ENCODE measurements around the gene NFILZ. TPM values are rescaled to one million over a fixed set of nuclear protein-coding genes. Genes with fewer than 3 reads are reported as not detected.

Gene NFILZ
- total and polyA plus RNA-seq, 9 donors = not detected

DNA sequence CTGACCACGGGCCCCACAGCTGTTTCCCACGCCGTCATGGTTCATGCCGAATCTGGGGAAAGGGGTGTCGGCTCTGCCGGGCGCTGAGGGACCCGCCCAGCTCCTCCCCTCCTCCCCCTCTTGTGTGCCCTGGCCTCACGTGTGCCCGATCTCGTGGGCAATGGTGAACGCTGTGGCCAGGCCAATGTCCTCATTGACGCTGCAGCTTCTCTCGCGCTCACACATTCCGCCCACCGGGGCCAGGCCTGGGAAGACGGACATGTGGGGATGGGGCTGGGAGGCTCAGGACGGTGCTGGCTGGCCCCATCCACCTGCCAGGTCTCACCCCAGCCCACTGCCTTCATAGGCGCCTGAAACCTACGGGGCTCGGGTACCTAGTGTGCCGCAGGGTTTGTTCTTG, 34.3 kb upstream of the NFILZ start:
- Histone ChIP-seq H3K27ac (ENCODE audit: low read length) (no peak overlapping the region), H3K4me3 (ENCODE audit: low read length) (no peak overlapping the region), H3K36me3 (ENCODE audit: control insufficient read depth, insufficient read depth, low read length) (peaks cover 24% of the 10 kb centered on the region), H3K27me3 (ENCODE audit: control insufficient read depth, insufficient read depth, low read length) (peaks cover 8% of the 10 kb centered on the region), H3K9me3 (replicated peaks; ENCODE audit: control insufficient read depth, low read depth, low read length) (peaks cover 7% of the 10 kb centered on the region), H3K4me1 (ENCODE audit: control insufficient read depth, insufficient read depth, low read length) (peaks cover 15% of the 10 kb centered on the region)
- 81% methylated on average over 12 of the region's 23 CpGs for WGBS (ENCODE audit: insufficient coverage)
- DNase-seq = no peak

DNA sequence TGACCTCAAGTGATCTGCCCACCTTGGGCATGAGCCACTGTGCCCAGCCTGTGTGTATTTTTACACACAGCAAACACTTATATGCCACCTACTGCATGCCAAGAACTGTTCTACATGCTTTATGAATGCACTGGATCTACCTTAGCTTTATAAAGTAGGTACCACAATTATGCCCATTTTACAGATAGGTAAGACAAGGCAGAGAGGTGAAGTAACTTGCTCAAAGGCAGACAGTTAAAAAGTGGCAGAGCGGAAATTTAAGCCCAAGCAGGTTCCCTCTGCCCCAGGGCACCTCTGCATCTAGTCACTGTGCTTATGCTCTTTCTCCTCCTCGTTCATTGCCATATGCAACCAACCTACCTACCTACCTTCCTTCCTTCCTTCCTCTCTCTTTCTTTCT, 30.4 kb upstream of the NFILZ start:
- Histone ChIP-seq H3K36me3 (ENCODE audit: control insufficient read depth, insufficient read depth, low read length) (peaks cover 39% of the 10 kb centered on the region), H3K4me1 (ENCODE audit: control insufficient read depth, insufficient read depth, low read length) (no peaks in the 10 kb centered on the region), H3K27ac (ENCODE audit: low read length) (no peak overlapping the region), H3K4me3 (ENCODE audit: low read length) (no peak overlapping the region), H3K27me3 (ENCODE audit: control insufficient read depth, insufficient read depth, low read length) (no peaks in the 10 kb centered on the region), H3K9me3 (replicated peaks; ENCODE audit: control insufficient read depth, low read depth, low read length) (peaks cover 7% of the 10 kb centered on the region)
- DNase-seq = no peak
- 89% methylated on average over 2 of the region's 2 CpGs for WGBS (ENCODE audit: insufficient coverage)

DNA sequence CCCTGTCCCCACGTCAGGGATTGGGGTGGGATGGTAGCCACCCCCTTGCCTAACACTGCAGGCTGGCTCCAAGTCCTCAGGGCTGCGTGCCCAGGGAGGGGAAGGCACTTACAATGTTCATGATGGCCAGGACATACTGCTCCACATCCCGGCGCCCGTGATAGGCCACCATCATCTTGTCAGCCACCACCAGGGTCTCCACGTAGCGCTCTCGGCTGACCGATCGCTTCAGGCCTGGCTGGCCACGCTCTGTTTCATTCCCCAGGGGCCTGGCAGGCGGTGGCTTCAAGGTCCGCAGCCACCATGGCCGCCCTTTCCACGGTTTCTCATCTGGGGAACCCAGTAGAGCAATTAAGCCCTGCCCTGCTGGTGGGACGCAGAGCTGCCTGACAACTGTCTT, 29.6 kb upstream of the NFILZ start:
- Histone ChIP-seq H3K4me1 (ENCODE audit: control insufficient read depth, insufficient read depth, low read length) (no peaks in the 10 kb centered on the region), H3K4me3 (ENCODE audit: low read length) (no peak overlapping the region), H3K9me3 (replicated peaks; ENCODE audit: control insufficient read depth, low read depth, low read length) (peaks cover 10% of the 10 kb centered on the region), H3K36me3 (ENCODE audit: control insufficient read depth, insufficient read depth, low read length) (peaks cover 36% of the 10 kb centered on the region), H3K27ac (ENCODE audit: low read length) (no peak overlapping the region), H3K27me3 (ENCODE audit: control insufficient read depth, insufficient read depth, low read length) (no peaks in the 10 kb centered on the region)
- 97% methylated on average over 15 of the region's 16 CpGs for WGBS (ENCODE audit: insufficient coverage)
- DNase-seq = no peak

DNA sequence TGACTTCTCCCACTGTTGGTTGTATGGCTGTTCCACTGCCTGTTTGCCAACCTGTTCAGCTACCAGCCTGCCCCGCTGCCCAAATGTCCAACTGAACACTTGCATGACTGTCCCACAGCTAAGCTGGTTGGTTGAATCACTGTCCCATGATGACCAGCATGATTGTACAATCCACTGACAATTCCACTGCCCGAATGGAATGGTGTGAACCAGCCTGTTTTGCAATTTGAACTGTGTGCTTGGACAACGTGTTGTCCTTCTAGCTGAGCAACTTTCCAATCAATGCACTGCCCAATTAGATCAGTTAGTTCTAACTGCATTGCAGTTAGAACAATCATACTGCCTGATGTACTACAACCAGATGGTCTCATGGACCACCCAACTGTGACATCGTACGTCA, 28.6 kb upstream of the NFILZ start:
- no peaks in the 10 kb centered on the region for H3K27me3 ChIP-seq (ENCODE audit: control insufficient read depth, insufficient read depth, low read length)
- no peaks in the 10 kb centered on the region for H3K4me1 ChIP-seq (ENCODE audit: control insufficient read depth, insufficient read depth, low read length)
- 87% methylated on average over 3 of the region's 5 CpGs for WGBS (ENCODE audit: insufficient coverage)
- H3K4me3 ChIP-seq (ENCODE audit: low read length) = no peak overlapping the region
- peaks cover 40% of the 10 kb centered on the region for H3K36me3 ChIP-seq (ENCODE audit: control insufficient read depth, insufficient read depth, low read length)
- no peak overlapping the region for H3K27ac ChIP-seq (ENCODE audit: low read length)
- no peak for DNase-seq
- H3K9me3 ChIP-seq (replicated peaks; ENCODE audit: control insufficient read depth, low read depth, low read length) = peaks cover 10% of the 10 kb centered on the region

DNA sequence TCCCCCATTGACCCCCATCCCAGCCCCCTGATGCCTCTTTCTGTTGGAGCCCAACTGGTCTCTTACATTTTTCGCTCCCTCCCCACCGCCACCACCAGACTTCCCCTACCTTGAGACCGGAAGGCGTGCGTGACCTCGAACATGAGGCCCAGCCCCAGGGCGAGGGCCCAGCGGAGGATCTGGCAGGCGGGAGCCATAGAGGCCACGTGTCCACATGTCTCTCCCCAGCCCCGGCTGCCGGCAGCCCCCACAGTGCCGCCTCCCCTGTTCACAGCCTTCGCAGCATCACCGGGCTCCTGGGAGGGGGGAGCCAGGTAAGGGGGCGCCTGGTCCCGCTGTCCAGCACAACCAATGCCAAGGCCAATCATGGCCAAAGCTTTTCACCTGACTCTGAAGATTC, 24.9 kb upstream of the NFILZ start:
- Histone ChIP-seq H3K27ac (ENCODE audit: low read length) (no peak overlapping the region), H3K27me3 (ENCODE audit: control insufficient read depth, insufficient read depth, low read length) (no peaks in the 10 kb centered on the region), H3K4me3 (ENCODE audit: low read length) (no peak overlapping the region), H3K36me3 (ENCODE audit: control insufficient read depth, insufficient read depth, low read length) (peaks cover 37% of the 10 kb centered on the region), H3K9me3 (replicated peaks; ENCODE audit: control insufficient read depth, low read depth, low read length) (peaks cover 10% of the 10 kb centered on the region), H3K4me1 (ENCODE audit: control insufficient read depth, insufficient read depth, low read length) (peaks cover 18% of the 10 kb centered on the region)
- 100% methylated on average over 6 of the region's 17 CpGs for WGBS (ENCODE audit: insufficient coverage)
- DNase-seq = no peak

DNA sequence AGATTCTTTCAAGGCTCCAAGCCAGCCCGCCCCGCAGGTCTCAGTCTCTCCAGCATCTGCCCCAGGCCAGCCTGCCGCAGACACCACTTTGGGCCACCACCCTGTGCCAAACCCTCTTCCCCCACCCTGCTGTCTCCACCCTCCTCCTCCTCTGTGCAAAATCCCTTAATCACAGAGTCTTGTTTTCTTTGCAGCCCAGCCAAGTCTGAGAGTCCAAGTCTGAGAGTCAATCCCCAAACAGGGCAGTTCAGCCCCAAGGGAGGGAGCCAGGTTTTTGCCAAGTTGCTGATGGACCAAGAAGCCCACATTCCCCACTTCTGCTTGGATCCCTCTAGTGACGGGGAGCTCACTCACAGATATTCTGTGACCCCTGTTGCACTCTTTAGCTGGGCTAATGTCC, 23.0 kb upstream of the NFILZ start:
- no peak overlapping the region for H3K4me3 ChIP-seq (ENCODE audit: low read length)
- H3K27ac ChIP-seq (ENCODE audit: low read length) = no peak overlapping the region
- peaks cover 29% of the 10 kb centered on the region for H3K4me1 ChIP-seq (ENCODE audit: control insufficient read depth, insufficient read depth, low read length)
- 81% methylated on average over 3 of the region's 4 CpGs for WGBS (ENCODE audit: insufficient coverage)
- H3K27me3 ChIP-seq (ENCODE audit: control insufficient read depth, insufficient read depth, low read length) = no peaks in the 10 kb centered on the region
- peaks cover 10% of the 10 kb centered on the region for H3K9me3 ChIP-seq (replicated peaks; ENCODE audit: control insufficient read depth, low read depth, low read length)
- peaks cover 26% of the 10 kb centered on the region for H3K36me3 ChIP-seq (ENCODE audit: control insufficient read depth, insufficient read depth, low read length)
- DNase-seq = no peak

DNA sequence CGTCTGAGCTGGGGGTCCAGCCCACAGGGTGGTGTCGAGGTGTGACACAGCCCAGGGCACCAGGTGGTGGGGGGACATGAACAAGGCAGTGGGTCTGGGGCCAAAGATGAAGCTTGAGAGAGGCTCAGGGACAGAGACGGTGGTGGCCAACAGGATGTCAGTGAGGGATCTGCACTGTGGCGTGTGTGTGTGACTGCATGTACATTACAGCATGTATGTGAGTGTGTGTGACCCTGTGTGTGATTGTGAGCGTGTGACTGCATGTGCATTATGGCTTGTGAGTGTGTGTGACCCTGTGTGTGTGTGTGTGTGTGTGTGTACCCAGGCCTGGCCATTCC, 21.5 kb upstream of the NFILZ start:
- Histone ChIP-seq H3K27ac (ENCODE audit: low read length) (peak overlapping the region; percentile 90), H3K36me3 (ENCODE audit: control insufficient read depth, insufficient read depth, low read length) (peaks cover 15% of the 10 kb centered on the region), H3K4me1 (ENCODE audit: control insufficient read depth, insufficient read depth, low read length) (peaks cover 29% of the 10 kb centered on the region), H3K27me3 (ENCODE audit: control insufficient read depth, insufficient read depth, low read length) (no peaks in the 10 kb centered on the region), H3K4me3 (ENCODE audit: low read length) (peak overlapping the region; percentile 75), H3K9me3 (replicated peaks; ENCODE audit: control insufficient read depth, low read depth, low read length) (peaks cover 10% of the 10 kb centered on the region)
- 18% methylated on average over 5 of the region's 5 CpGs for WGBS (ENCODE audit: insufficient coverage)
- DNase-seq = no peak

DNA sequence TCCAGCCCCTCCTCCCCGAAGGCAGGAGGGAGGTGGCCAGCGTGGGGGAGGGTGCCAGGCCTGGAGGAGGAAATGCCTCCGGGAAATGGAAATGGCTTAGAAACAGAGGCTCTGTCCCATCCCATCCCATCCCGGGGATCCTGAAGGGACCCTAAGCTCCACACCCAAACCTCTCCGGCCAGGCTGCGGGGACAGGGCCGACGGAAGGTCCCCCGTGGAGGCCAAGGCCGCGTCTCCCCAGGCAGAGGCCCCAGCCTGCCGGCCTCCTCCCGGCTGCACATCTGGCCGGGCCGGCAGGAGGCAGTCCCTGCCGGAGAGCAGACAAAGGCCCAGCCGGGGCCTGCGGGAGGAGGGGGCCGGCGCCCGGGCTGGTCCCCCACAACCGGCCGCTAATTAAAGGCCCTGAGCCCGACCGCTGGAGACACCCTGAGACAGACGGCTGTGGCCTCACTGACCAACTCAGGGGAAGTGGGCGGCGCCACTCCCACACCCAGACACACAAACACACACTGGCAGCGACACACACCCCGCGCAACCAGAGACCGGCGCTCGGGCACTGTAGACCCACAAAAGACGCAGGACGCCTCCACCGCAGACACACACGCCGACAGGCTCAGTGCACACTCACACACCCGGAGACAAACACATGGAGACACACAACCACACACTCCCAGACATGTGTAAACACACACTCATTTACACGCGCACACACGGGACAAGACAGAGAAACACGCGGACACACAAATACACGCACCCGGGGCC, 21.0 kb upstream of the NFILZ start:
- H3K4me3 ChIP-seq (ENCODE audit: low read length) = peak overlapping the region; percentile 75
- peaks cover 29% of the 10 kb centered on the region for H3K4me1 ChIP-seq (ENCODE audit: control insufficient read depth, insufficient read depth, low read length)
- H3K27ac ChIP-seq (ENCODE audit: low read length) = peak overlapping the region; percentile 90
- peaks cover 9% of the 10 kb centered on the region for H3K9me3 ChIP-seq (replicated peaks; ENCODE audit: control insufficient read depth, low read depth, low read length)
- 0% methylated on average over 44 of the region's 47 CpGs for WGBS (ENCODE audit: insufficient coverage)
- no peaks in the 10 kb centered on the region for H3K27me3 ChIP-seq (ENCODE audit: control insufficient read depth, insufficient read depth, low read length)
- peaks cover 14% of the 10 kb centered on the region for H3K36me3 ChIP-seq (ENCODE audit: control insufficient read depth, insufficient read depth, low read length)
- peak; percentile 80 for DNase-seq

DNA sequence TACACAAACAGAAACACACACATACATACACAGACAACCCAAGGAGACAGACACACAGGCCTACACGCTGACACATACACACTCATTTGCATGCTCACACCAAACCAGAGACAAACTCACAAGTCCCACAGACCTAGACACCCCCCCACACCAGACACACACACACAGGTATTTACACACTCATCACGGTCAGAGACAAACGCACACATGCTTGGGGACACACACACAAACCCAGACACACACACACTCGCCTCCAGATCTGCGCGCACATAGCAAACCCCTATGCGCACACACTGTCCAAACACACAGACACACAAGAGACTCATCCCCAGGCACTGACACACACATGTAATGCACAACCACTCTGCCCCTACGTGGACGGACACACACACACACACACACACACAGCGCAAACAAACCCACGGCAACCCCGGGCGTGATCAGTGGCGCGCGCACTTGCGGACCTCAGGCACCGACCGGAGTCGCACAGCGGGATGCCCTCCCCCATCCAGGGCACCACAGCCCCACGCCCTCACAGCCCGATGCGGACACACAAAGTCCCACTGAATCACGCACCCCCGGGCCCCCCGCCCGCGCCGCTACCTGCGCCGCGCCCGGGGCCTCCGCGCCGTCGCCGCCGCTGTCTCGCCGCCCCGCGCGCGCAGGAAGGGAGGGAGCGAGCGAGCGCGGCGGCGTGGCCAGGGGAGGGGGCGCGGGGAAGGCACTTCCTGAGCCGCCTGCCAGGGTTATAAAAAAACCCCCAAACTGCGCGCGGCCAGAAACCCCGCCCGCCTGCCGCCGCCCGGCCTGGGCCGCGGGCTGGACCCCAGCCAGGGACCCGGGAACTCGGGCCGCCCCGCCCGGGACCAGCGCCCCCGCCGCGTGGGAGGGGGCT, 20.1 kb upstream of the NFILZ start, which contains the start of gene ADAMTS10:
Gene ADAMTS10 (minus strand): TSS at position 675 of the 895 bp plus-strand sequence. CDS start 5,005 bp downstream, outside the sequence.
- Histone ChIP-seq H3K4me3 (ENCODE audit: low read length) (peak within 1 kb of the TSS; percentile 75), H3K27me3 (ENCODE audit: control insufficient read depth, insufficient read depth, low read length) (no peaks in the 10 kb centered on the region), H3K9me3 (replicated peaks; ENCODE audit: control insufficient read depth, low read depth, low read length) (peaks cover 3% of the 10 kb centered on the region), H3K4me1 (ENCODE audit: control insufficient read depth, insufficient read depth, low read length) (peaks cover 29% of the 10 kb centered on the region), H3K36me3 (ENCODE audit: control insufficient read depth, insufficient read depth, low read length) (peaks cover 8% of the 10 kb centered on the region), H3K27ac (ENCODE audit: low read length) (peak within 1 kb of the TSS; percentile 90)
- DNase-seq = peak; percentile 76
- under 1% methylated on average over 58 of the region's 74 CpGs for WGBS (ENCODE audit: insufficient coverage)

DNA sequence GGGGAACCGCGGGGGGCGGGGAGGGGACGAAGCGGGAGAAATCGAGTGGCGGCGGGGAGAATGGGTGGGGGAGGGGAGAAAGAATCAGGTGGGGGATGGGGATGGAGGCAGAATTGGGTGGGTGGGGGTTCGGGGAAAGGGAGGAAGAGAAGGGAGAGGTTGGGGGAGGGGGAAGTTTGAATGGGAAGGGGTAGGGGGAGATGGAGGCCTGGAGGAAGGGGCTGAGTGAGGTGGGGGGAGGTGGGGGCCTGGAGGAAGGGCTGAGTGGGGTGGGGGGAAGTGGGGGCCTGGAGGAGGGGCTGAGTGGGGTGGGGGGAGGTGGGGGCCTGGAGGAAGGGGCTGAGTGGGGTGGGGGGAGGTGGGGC, 19.5 kb upstream of the NFILZ start:
- Histone ChIP-seq H3K27me3 (ENCODE audit: control insufficient read depth, insufficient read depth, low read length) (no peaks in the 10 kb centered on the region), H3K4me3 (ENCODE audit: low read length) (no peak overlapping the region), H3K27ac (ENCODE audit: low read length) (no peak overlapping the region), H3K36me3 (ENCODE audit: control insufficient read depth, insufficient read depth, low read length) (peaks cover 6% of the 10 kb centered on the region), H3K4me1 (ENCODE audit: control insufficient read depth, insufficient read depth, low read length) (peaks cover 29% of the 10 kb centered on the region), H3K9me3 (replicated peaks; ENCODE audit: control insufficient read depth, low read depth, low read length) (no peaks in the 10 kb centered on the region)
- no CpG with 5 or more reads among the region's 9 CpGs for WGBS (ENCODE audit: insufficient coverage)
- no peak for DNase-seq
